Left kidney (tissue), 2 donors: ENCODE results near the gene ATP10A. TPM values are rescaled to one million over a fixed set of nuclear protein-coding genes. Genes with fewer than 3 reads are reported as not detected.

ENCODE experiments used
- DNase-seq: peaks from one replicate; pipeline ENCODE4 v3.0.0-alpha.2; 2013
- polyA plus RNA-seq: library from polyadenylated mRNA; unstranded; fragments of 120-200 nt; gene quantifications from one replicate; pipeline ENCODE4 v1.2.1, GENCODE V29; 2013; ENCODE audit not compliant: insufficient read length

The ATP10A gene
- polyA plus RNA-seq, 1 donor = 4.1 TPM

GRCh38 chr15:25717457-25718168 is 145.5 kb downstream of the ATP10A start:
- DNase-seq = no peak

GRCh38 chr15:25717127-25717456 is 146.0 kb downstream of the ATP10A start:
- no peak for DNase-seq

GRCh38 chr15:25716414-25717126 is 146.6 kb downstream of the ATP10A start:
- DNase-seq = no peak

GRCh38 chr15:25715536-25716413 is 147.4 kb downstream of the ATP10A start:
- no peak for DNase-seq

GRCh38 chr15:25714538-25714840 is 148.6 kb downstream of the ATP10A start:
- DNase-seq = no peak

GRCh38 chr15:25713736-25714537 is 149.2 kb downstream of the ATP10A start:
- no peak for DNase-seq

GRCh38 chr15:25712961-25713355 is 150.2 kb downstream of the ATP10A start:
- DNase-seq = no peak

GRCh38 chr15:25712192-25712960 is 150.8 kb downstream of the ATP10A start:
- DNase-seq = no peak

- DNase-seq = no peak
Observed at GRCh38 chr15:25711691-25712090, 151.4 kb downstream of the ATP10A start.

GRCh38 chr15:25711164-25711563 is 152.0 kb downstream of the ATP10A start:
- DNase-seq = no peak

GRCh38 chr15:25710184-25710583 is 152.9 kb downstream of the ATP10A start:
- no peak for DNase-seq

GRCh38 chr15:25709437-25710159 is 153.5 kb downstream of the ATP10A start:
- DNase-seq = no peak

GRCh38 chr15:25708391-25708790 is 154.7 kb downstream of the ATP10A start:
- DNase-seq = no peak

- DNase-seq = no peak
Observed at GRCh38 chr15:25707656-25708365, 155.3 kb downstream of the ATP10A start.

- no peak for DNase-seq
Observed at GRCh38 chr15:25706176-25706955, 156.8 kb downstream of the ATP10A start.

- peak; percentile 52 for DNase-seq
Observed at GRCh38 chr15:25705433-25706115, 157.6 kb downstream of the ATP10A start.

- no peak for DNase-seq
Observed at GRCh38 chr15:25703726-25704125, 159.4 kb downstream of the ATP10A start.

- DNase-seq = no peak
Observed at GRCh38 chr15:25701721-25702465, 161.2 kb downstream of the ATP10A start.
